GM21360 (cell line): ENCODE results near the gene NCOR2.

Source experiments
- ATAC-seq: cut with Tn5 transposase; IDR thresholded peaks from one replicate; pipeline ENCODE4 v1.9.1; 2021; ENCODE audit warnings: mild to moderate bottlenecking, moderate library complexity; ENCODE audit not compliant: unreplicated experiment

NCOR2 gene

DNA sequence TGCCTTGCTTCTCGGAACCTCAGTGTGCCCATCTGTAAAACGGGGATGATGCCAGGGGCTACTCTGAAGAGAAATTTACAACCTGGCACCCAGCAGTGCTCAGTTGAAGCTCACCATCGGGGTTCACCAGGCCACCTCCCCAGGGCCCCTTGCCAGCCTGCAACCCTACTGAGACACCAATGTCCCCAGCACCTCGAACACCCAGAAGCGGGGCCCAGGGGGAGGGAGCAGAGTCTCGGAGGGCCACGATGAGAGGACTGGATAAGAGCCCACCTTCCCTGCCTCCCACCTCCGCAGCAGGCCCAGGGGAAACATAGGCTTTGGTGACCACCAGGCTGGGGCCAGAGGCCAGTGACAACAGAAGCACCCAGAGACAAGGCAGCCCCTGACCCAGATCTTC is 22.4 kb downstream of the NCOR2 start:
- ATAC-seq = no peak

DNA sequence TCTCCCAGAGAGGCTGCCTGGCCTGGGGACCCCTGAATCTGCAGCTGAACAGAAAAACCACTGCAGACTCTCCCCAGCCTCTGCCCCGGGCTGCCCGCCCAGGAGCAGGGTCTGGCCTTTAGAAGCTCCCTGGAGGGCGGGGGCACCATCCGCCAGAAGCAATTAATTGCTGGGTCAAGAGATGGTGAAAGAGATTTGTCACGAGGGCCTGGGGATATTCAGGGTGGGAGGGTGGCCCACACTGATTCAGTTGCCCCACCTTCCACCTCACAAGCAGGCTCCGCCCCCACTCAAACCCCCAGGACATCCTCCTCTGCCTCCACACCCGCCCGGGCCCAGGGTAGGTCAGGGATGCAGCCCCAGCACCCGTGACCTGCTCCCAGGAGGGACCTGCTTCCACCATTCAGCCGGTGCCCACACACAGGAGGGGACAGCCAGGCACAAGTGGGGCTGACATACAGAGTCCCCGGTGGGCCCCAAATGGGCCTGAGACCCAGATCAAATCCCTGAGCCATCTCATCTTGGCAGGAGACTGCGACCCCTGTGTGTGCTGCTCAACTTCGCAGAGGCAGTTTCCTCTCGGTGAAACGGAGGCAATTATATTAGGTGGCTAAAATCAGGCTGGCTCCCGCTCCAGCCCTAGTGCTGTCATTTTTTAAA is 23.0 kb downstream of the NCOR2 start:
- ATAC-seq = no peak

GRCh38 chr12:124543590-124544310 is 23.7 kb downstream of the NCOR2 start:
- no peak for ATAC-seq

DNA sequence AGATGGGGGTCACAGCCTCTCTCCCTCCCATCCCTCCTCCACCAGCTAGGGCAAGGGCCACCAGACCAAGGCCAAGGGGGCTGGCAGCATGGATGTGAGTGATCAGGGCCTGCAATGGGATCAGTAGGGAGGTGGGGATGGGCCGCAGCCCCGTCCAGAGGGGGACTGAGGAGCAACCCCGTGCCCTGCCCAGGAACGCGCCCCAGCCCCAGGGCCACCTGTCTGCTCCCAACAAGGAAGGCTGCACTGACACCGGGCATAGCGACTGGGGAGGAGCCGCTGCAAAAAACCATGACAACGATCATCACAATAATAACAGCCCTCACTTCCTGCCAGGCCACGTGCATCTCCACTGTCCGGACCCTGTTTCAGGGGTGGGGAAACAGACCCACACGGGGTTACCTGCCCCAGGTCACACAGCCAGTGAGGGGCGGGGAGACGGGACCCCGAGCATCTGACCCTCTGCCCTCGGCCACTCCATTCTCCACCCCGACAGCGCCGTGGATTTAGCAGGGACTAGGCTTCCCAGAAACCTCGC is 24.3 kb downstream of the NCOR2 start:
- ATAC-seq = no peak

GRCh38 chr12:124542021-124542949 is 25.1 kb downstream of the NCOR2 start:
- ATAC-seq = no peak

DNA sequence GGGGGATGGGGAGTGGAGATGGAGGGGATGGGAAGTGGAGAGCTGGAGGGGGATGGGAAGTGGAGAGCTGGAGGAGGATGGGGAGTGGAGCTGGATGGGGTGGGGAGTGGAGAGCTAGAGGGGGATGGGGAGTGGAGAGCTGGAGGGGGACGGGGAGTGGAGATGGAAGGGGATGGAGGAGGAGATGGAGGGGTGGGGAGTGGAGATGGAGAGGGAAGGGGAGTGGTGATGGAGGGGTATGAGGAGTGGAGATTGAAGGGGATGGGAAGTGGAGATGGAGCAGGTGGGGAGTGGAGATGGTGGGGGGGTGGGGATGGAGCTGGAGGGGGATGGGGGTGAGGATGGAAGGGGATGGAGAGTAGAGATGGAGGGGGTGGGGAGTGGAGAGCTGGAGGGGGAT is 26.1 kb downstream of the NCOR2 start:
- no peak for ATAC-seq

DNA sequence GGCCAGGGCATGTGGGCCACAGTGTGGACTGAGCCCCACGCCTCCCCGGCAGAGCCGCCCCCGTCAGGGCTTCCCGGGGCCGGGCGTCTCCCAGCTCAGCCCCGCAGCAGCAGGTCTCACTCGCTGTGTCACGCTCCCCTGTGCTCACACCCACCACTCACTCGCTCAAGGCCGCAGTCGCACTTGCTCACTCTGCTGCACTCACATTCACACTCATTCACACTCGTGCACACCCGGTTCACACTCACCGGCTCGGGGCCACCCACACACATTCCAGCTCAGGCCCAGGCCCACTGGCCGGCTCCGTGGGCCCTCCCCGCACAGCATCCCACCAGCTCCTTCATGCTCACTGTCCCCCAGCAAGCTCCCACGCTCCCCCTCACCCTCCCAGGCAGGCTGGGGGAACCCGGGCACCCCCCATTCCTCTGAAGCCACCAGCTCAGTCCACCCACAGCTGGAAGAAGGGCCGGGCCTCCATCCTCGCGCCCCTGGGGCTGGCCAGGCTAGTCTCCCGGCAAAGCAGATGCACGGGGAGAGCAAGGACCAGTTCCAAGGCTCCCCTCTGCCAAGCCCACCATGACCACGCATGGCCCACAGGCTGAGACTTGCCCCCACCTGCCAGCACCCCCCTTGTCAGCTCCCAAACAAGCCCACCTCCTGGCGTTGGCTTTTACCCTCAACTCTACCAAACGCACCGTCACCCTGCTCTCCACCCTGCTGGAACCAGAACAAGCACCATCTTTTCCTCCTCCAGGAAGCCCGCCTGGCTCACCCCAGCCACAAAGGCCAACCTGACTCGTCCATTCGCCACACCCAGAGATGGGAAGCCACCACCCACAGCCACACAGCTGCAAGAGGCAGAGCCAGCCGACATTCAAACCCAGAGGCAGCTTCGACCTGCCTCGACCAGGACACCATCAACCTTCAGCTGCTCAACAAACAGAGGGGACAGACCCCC is 28.0 kb downstream of the NCOR2 start:
- ATAC-seq = no peak

DNA sequence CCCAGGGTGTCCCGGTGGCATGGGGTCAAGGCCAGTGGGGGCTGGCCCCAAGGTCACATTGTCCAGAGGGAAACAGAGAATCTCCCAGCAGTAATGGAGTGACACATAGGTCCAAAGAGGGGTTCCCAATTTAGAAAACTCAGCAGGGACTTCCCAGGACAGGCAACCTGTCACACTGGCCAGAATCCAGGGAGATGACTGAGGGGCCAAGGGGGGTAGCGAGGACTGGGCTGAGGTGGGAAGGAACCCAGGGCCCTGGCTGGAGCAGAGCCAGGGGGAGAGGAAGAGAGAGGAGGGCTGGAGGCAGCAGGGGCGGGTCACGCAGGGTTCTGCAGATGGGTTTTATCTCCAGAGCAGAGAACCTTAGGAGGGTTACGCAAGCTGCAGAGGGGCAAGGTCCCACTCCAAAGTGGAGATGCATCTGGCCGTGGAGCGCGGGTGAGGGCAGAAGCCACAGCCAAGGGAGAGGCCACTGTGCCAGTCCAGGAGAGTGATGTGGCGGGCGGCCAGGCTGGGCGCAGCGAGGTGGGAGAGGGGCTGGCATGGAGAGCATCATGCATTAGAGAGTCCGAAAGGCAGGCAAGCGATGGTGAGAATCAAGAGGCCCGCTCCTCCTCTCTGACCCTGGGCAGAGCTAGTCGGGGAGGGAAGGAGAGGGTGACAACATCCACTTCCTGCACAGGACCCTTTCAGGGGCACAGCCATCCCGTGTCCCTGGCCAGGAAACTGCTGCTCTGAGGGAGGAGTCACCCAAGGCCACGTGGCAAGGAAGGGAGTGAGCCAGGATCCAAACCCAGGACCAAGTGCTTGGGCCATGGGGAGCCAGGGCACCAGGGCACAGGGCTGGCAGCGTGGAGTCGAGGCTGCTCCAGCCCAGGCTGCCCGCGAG is 29.0 kb downstream of the NCOR2 start:
- no peak for ATAC-seq

GRCh38 chr12:124537525-124538193 is 29.8 kb downstream of the NCOR2 start:
- ATAC-seq = no peak

DNA sequence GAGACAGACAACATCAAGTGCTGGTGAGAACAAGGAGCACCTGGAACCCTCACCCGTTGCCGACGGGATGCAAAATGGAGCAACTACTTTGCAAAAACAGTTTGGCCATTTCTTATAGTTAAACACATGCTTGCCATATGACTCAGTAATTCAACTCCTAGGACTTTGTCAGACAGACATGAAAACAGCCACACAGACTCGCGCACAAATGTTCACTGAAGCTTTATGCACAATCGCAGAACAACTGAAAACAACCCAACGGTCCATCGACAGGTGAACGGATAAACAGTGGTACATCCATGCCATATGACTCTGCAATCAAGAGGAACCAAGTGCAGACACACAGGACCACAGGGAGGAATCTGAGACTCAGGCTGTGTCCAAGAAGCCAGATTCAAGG is 30.8 kb downstream of the NCOR2 start:
- ATAC-seq = no peak

- no peak for ATAC-seq
These were observed 32.4 kb downstream of the NCOR2 start for GRCh38 chr12:124534776-124535740.

DNA sequence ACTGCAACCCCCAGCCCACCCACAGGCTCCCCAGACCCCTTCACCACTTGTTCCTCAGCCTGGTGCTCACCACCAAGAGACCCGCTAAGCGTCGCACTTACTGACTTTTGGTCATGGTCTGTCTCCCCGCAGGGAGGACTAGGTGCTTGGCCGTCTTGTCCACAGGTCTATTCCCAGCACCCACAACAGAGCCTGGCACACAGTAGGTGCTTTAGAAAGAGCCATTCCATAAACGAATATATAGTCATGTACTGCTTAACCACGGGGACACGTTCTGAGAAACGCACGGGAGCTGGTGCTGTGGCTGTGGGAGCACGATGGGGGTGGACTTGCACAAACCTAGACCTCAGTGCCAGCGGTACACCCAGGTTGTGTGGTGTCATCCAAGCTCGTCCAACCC is 34.0 kb downstream of the NCOR2 start:
- ATAC-seq = no peak

DNA sequence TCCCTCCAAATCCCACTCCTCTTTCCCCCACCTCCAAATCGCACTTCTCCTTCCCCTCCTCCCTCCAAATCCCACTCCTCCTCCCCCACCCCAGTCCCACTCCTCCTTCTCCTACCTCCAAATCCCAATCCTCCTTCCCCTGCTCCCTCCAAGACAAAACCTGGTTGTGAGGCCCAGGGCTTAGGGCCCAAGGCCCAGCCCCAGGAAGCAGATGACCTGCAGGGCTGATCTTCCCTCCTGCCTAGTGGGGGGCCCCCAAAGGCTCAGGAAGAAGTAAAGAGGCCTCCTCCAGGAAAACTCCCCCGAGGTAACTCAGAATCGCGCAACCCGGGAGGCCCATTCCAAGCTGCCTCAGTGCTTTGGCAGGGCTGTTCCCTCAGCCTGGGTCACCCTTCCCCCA is 34.4 kb downstream of the NCOR2 start:
- no peak for ATAC-seq

GRCh38 chr12:124532331-124532750 is 35.1 kb downstream of the NCOR2 start:
- ATAC-seq = no peak

DNA sequence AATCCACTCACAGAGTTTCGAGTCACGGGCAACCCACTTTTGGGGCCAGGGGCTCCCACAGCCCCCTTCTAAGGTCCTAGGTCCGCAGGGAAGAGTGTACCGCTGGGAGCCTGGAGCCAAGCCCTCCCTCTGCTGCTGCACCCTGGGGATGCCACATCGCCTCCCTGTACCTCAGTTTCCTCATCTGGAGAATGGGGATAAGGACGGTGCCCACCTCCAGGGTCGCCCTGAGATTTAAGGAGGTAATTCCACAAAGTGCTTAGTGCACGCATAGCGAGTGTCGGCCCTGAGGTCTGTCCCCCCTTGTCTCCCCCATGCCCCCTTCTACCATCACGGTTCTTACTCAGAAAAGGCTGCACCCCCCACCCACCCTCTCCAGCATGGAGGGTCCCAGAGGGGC is 35.5 kb downstream of the NCOR2 start:
- ATAC-seq = no peak

- no peak for ATAC-seq
These were observed 36.1 kb downstream of the NCOR2 start for GRCh38 chr12:124531281-124531745.

DNA sequence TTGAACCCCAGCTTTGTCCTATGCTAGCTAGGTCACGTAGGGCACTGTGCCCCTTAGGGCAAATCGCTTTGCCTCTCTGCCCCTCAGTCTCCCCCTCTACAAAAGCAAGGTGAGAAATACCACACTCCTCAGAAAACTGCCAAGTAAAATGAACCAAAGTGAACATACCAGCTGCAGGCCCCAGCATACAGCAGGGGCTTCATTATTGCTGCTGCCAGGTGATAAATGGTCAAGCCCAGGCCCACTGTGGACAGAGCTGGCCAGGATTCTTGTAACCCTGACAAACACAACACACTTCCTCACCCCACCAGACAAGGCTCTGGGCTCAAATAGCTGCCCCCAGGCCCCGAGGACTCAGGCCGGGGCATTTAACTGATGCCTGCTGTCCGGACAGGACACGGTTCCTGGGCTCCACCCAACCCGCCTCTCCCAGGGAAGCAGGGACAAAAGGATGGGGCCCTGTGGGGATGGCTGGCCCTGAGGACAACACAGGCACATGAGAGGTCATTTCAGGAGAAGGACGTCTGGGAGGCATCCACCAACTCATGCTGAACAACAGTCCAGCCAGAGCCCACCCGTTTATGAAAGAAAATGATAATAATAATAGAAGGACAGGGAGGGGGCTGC is 36.7 kb downstream of the NCOR2 start:
- no peak for ATAC-seq
